Small intestine (tissue), 16 donors: Measurements from ENCODE around the gene MECR. TPM values are rescaled to one million over a fixed set of nuclear protein-coding genes. Genes with fewer than 3 reads are reported as not detected.

Experiments
- DNase-seq, 2 donors: peaks; one replicate each; pipeline versions ENCODE4 v3.0.0 to v3.0.0-alpha.2; 2013
- FAIRE-seq: peaks from 2 replicates; lab custom pipeline; 2012; peaks lifted over from hg19 to GRCh38; lab: Jason Lieb, UNC
- H3K27ac ChIP-seq, 3 donors: one replicate each; pipeline ENCODE4 v1.5.1; 2013; ENCODE audit warnings: low read length in 2 of 3, mild to moderate bottlenecking in 2 of 3, control low read depth in 1 of 3, inconsistent platforms in 1 of 3, low read depth in 1 of 3, moderate library complexity in 1 of 3
- H3K27me3 ChIP-seq, 3 donors: one replicate each; pipeline ENCODE4 v1.6.1; 2013; ENCODE audit warnings: low read length in 3 of 3, inconsistent platforms in 1 of 3; ENCODE audit not compliant: control insufficient read depth in 3 of 3, insufficient read depth in 3 of 3
- H3K36me3 ChIP-seq, 3 donors: one replicate each; pipeline ENCODE4 v1.6.1; 2013; ENCODE audit warnings: low read length in 3 of 3, inconsistent platforms in 1 of 3, low read depth in 1 of 3, mild to moderate bottlenecking in 1 of 3, moderate library complexity in 1 of 3; ENCODE audit not compliant: control insufficient read depth in 3 of 3, insufficient read depth in 2 of 3
- H3K4me1 ChIP-seq, 3 donors: one replicate each; pipeline ENCODE4 v1.6.1; 2013; ENCODE audit warnings: low read length in 2 of 3, inconsistent platforms in 1 of 3, low read depth in 1 of 3, mild to moderate bottlenecking in 1 of 3, moderate library complexity in 1 of 3; ENCODE audit not compliant: control insufficient read depth in 3 of 3, insufficient read depth in 2 of 3
- H3K4me3 ChIP-seq, 3 donors: one replicate each; pipeline ENCODE4 v1.5.1; 2013; ENCODE audit warnings: low read length in 3 of 3, control low read depth in 1 of 3, inconsistent platforms in 1 of 3, low read depth in 1 of 3, mild to moderate bottlenecking in 1 of 3, moderate library complexity in 1 of 3
- H3K9me3 ChIP-seq, 2 donors: one replicate each; pipeline ENCODE4 v1.6.1; 2013; ENCODE audit warnings: low read depth in 1 of 2, low read length in 1 of 2; ENCODE audit not compliant: control insufficient read depth in 2 of 2, insufficient read depth in 1 of 2
- WGBS, 3 donors: extraction: QIAGEN DNeasy Blood & Tissue Kit; methylation state at CpG; one replicate each; pipeline ENCODE4 v1.1.7; 2013; 5-methylcytosine and 5-hydroxymethylcytosine counted together
- long read RNA-seq, 10 donors: transcript quantifications; one replicate each; lab custom pipeline, GENCODE V29; 2026
- polyA plus RNA-seq, 4 donors: library from polyadenylated mRNA; stranded (reverse) in 3 of 4; unstranded in 1 of 4; fragments of 200-250 nt in 3 of 4; fragments of 120-200 nt in 1 of 4; gene quantifications; one replicate each; pipeline versions ENCODE4 v1.2.1 to v1.2.3, GENCODE V29; 2013
- donor health status: healthy with polysubstance abuse.
- donor health status: control.
- donor health status: control.
- donor health status: Bipolar disorder and iron deficiency.
- donor health status: healthy.

MECR gene
- 10 to 100 TPM in 3 of 4 donors, 1 to 10 TPM in 1; 9.7 to 21.3 (median 19.6) TPM for polyA plus RNA-seq
- long read RNA-seq, donor 1 = 0 reads
- long read RNA-seq, donor 2, partial matches to known transcripts = 0 of 2 reads
- long read RNA-seq, donor 2, other reads (novel, unspliced or antisense) = 0 of 2 reads
- long read RNA-seq, donor 3, partial matches to known transcripts = 0 of 1 reads
- long read RNA-seq, donor 3, other reads (novel, unspliced or antisense) = 0 of 1 reads
- long read RNA-seq, donor 4 = 0 reads
- long read RNA-seq, donor 5, partial matches to known transcripts = 0 of 1 reads
- long read RNA-seq, donor 5, other reads (novel, unspliced or antisense) = 0 of 1 reads
- long read RNA-seq, donor 6, transcript MECR-201 (10 exons, 1,353 nt) = major isoform, 5 of 5 reads
- long read RNA-seq, donor 6, partial matches to known transcripts = 0 of 5 reads
- long read RNA-seq, donor 6, other reads (novel, unspliced or antisense) = 0 of 5 reads
- long read RNA-seq, donor 7 = 0 reads
- long read RNA-seq, donor 8, partial matches to known transcripts = 0 of 2 reads
- long read RNA-seq, donor 8, other reads (novel, unspliced or antisense) = 0 of 2 reads
- long read RNA-seq, donor 9, partial matches to known transcripts = 0 of 1 reads
- long read RNA-seq, donor 9, other reads (novel, unspliced or antisense) = 0 of 1 reads
- long read RNA-seq, donor 10, partial matches to known transcripts = 0 of 4 reads
- long read RNA-seq, donor 10, other reads (novel, unspliced or antisense) = 0 of 4 reads

GRCh38 chr1:29230553-29231378 is at the start of gene MECR:
Gene MECR, minus strand, starts transcription at chr1:29230934. Its CDS starts 28 bp downstream, at chr1:29230906.
- 2% methylated on average over 50 to 52 of the region's 52 CpGs for WGBS, 3 donors
- Histone ChIP-seq H3K4me1 (peaks cover 0 to 9% (median 0%) of the 10 kb centered on the region in 3 donors), H3K27ac (peak within 1 kb of the TSS; percentile 57 to 68 (median 61)), H3K9me3 (no peaks in the 10 kb centered on the region), H3K4me3 (peak within 1 kb of the TSS; percentile 58 to 99 (median 82)), H3K36me3 (no peaks in the 10 kb centered on the region), H3K27me3 (peaks cover 0 to 16% (median 0%) of the 10 kb centered on the region in 3 donors)
- DNase-seq (peak; percentile 88 to 96), FAIRE-seq (no peak)

- Histone ChIP-seq H3K27me3 (no peaks in the 10 kb centered on the region), H3K4me3 (no peak overlapping the region), H3K36me3 (peaks cover 0 to 3% (median 0%) of the 10 kb centered on the region in 3 donors), H3K27ac (no peak overlapping the region), H3K4me1 (no peaks in the 10 kb centered on the region), H3K9me3 (no peaks in the 10 kb centered on the region)
- no peak for DNase-seq
- FAIRE-seq = no peak
- 91 to 94% (median 92%) methylated on average over 11 of the region's 11 CpGs for WGBS, 3 donors
Observed at GRCh38 chr1:29279951-29280391, 49.2 kb upstream of the MECR start.

GRCh38 chr1:29279406-29279805 is 48.7 kb upstream of the MECR start:
- H3K4me1 ChIP-seq = no peaks in the 10 kb centered on the region
- no peak overlapping the region for H3K27ac ChIP-seq
- H3K27me3 ChIP-seq = no peaks in the 10 kb centered on the region
- 91 to 95% (median 93%) methylated on average over 13 of the region's 13 CpGs for WGBS, 3 donors
- no peak for DNase-seq
- no peak overlapping the region for H3K4me3 ChIP-seq
- H3K9me3 ChIP-seq = no peaks in the 10 kb centered on the region
- FAIRE-seq = no peak
- H3K36me3 ChIP-seq = peaks cover 0 to 3% (median 0%) of the 10 kb centered on the region in 3 donors

GRCh38 chr1:29278124-29278523 is 47.4 kb upstream of the MECR start:
- H3K4me3 ChIP-seq = no peak overlapping the region
- no peaks in the 10 kb centered on the region for H3K27me3 ChIP-seq
- WGBS, 3 donors = 43 to 67% (median 64%) methylated on average over 3 of the region's 3 CpGs
- DNase-seq (no peak), FAIRE-seq (no peak)
- H3K36me3 ChIP-seq = peaks cover 0 to 3% (median 0%) of the 10 kb centered on the region in 3 donors
- H3K27ac ChIP-seq = no peak overlapping the region
- H3K9me3 ChIP-seq = no peaks in the 10 kb centered on the region
- H3K4me1 ChIP-seq = no peaks in the 10 kb centered on the region

- H3K27ac ChIP-seq = no peak overlapping the region
- no peaks in the 10 kb centered on the region for H3K4me1 ChIP-seq
- no peaks in the 10 kb centered on the region for H3K9me3 ChIP-seq
- FAIRE-seq (no peak), DNase-seq (no peak)
- peaks cover 0 to 2% (median 0%) of the 10 kb centered on the region in 3 donors for H3K27me3 ChIP-seq
- H3K4me3 ChIP-seq = no peak overlapping the region
- no peaks in the 10 kb centered on the region for H3K36me3 ChIP-seq
- WGBS, 3 donors = 85 to 92% (median 89%) methylated on average over 14 of the region's 14 CpGs
Observed at GRCh38 chr1:29275435-29275834, 44.7 kb upstream of the MECR start.

GRCh38 chr1:29272147-29272907 is 41.6 kb upstream of the MECR start:
- H3K27me3 ChIP-seq = peaks cover 0 to 4% (median 0%) of the 10 kb centered on the region in 3 donors
- no peak for DNase-seq
- FAIRE-seq = no peak
- H3K9me3 ChIP-seq = no peaks in the 10 kb centered on the region
- no peaks in the 10 kb centered on the region for H3K4me1 ChIP-seq
- no peak overlapping the region for H3K27ac ChIP-seq
- 73 to 84% (median 79%) methylated on average over 6 of the region's 6 CpGs for WGBS, 3 donors
- H3K36me3 ChIP-seq = no peaks in the 10 kb centered on the region
- H3K4me3 ChIP-seq = no peak overlapping the region

- FAIRE-seq (no peak), DNase-seq (peak; percentile 68 to 75)
- WGBS, 3 donors = 3 to 25% (median 16%) methylated on average over 7 of the region's 7 CpGs
- Histone ChIP-seq H3K9me3 (no peaks in the 10 kb centered on the region), H3K27me3 (peaks cover 0 to 4% (median 0%) of the 10 kb centered on the region in 3 donors), H3K4me1 (no peaks in the 10 kb centered on the region), H3K36me3 (no peaks in the 10 kb centered on the region), H3K27ac (no peak overlapping the region), H3K4me3 (no peak overlapping the region)
Observed at GRCh38 chr1:29271724-29272123, 41.0 kb upstream of the MECR start.
